ENCODE measurements around the gene MADD.
"Not testable (repeated sequence)": the region's sequence is repeated elsewhere in the genome, so short reads cannot be mapped to it uniquely, and the experiment has no call there.

Gene MADD

GRCh38 chr11:47274495-47275235 is 4.7 kb downstream of the MADD start:
- no peak for DNase-seq (ENCODE audit: low read depth in 3 of 3)

- DNase-seq (ENCODE audit: low read depth in 3 of 3) = no peak
Observed at GRCh38 chr11:47276923-47277322, 7.0 kb downstream of the MADD start.

GRCh38 chr11:47278058-47278457 is 8.1 kb downstream of the MADD start:
- no peak for DNase-seq (ENCODE audit: low read depth in 3 of 3)

GRCh38 chr11:47278769-47279168 is 8.8 kb downstream of the MADD start:
- DNase-seq (ENCODE audit: low read depth in 3 of 3) = no peak

- DNase-seq (ENCODE audit: low read depth in 3 of 3) = no peak
Observed at GRCh38 chr11:47280099-47280498, 10.2 kb downstream of the MADD start.

GRCh38 chr11:47280860-47281259 is 10.9 kb downstream of the MADD start:
- no peak for DNase-seq (ENCODE audit: low read depth in 3 of 3)

GRCh38 chr11:47282462-47282861 is 12.5 kb downstream of the MADD start:
- DNase-seq (ENCODE audit: low read depth in 3 of 3) = no peak

GRCh38 chr11:47284151-47284550 is 14.2 kb downstream of the MADD start:
- no peak for DNase-seq (ENCODE audit: low read depth in 3 of 3)

- DNase-seq (ENCODE audit: low read depth in 3 of 3) = no peak
Observed at GRCh38 chr11:47285969-47286770, 16.2 kb downstream of the MADD start.

GRCh38 chr11:47288066-47288465 is 18.1 kb downstream of the MADD start:
- no peak for DNase-seq (ENCODE audit: low read depth in 3 of 3)

- DNase-seq (ENCODE audit: low read depth in 3 of 3) = no peak
Observed at GRCh38 chr11:47289856-47290255, 19.9 kb downstream of the MADD start.

- no peak for DNase-seq (ENCODE audit: low read depth in 3 of 3)
Observed at GRCh38 chr11:47295385-47295784, 25.5 kb downstream of the MADD start.

GRCh38 chr11:47296045-47296444 is 26.1 kb downstream of the MADD start:
- DNase-seq (ENCODE audit: low read depth in 3 of 3) = no peak

GRCh38 chr11:47299078-47299477 is 29.1 kb downstream of the MADD start:
- DNase-seq (ENCODE audit: low read depth in 3 of 3) = no peak

GRCh38 chr11:47302853-47303252 is 32.9 kb downstream of the MADD start:
- no peak for DNase-seq (ENCODE audit: low read depth in 3 of 3)

- DNase-seq (ENCODE audit: low read depth in 3 of 3) = no peak
Observed at GRCh38 chr11:47305734-47306483, 36.0 kb downstream of the MADD start.

GRCh38 chr11:47306484-47306844 is 36.5 kb downstream of the MADD start:
- no peak for DNase-seq (ENCODE audit: low read depth in 3 of 3)

- DNase-seq (ENCODE audit: low read depth in 3 of 3) = no peak
Observed at GRCh38 chr11:47308050-47308823, 38.3 kb downstream of the MADD start.

- no peak for DNase-seq (ENCODE audit: low read depth in 3 of 3)
Observed at GRCh38 chr11:47314992-47315391, 45.1 kb downstream of the MADD start.

GRCh38 chr11:47316501-47316900 is 46.6 kb downstream of the MADD start:
- not testable (repeated sequence) for DNase-seq (ENCODE audit: low read depth in 3 of 3)

GRCh38 chr11:47317064-47317828 is 47.3 kb downstream of the MADD start:
- no peak for DNase-seq (ENCODE audit: low read depth in 3 of 3)

All from stimulated activated CD4-positive, alpha-beta T cell treated with anti-CD3 and anti-CD28 coated beads, TNF-alpha, amount 100 ng/mL, for 48 hours (primary cell).